Lung (tissue), 12 donors: ENCODE results near the gene PSMA7. TPM values are rescaled to one million over a fixed set of nuclear protein-coding genes. Genes with fewer than 3 reads are reported as not detected.

Experiments
- ATAC-seq: fragments of 200-7000 bp; cut with Tn5 transposase; one replicate; pipeline ENCODE4 v1.9.1; 2020; ENCODE audit warnings: moderate number of reproducible peaks; ENCODE audit not compliant: insufficient read depth, low FRiP score
- DNase-seq, 3 donors: peaks; one replicate each; pipeline ENCODE4 v3.0.0-alpha.2; 2013 to 2017
- H3K27ac ChIP-seq, 2 donors: one replicate each; pipeline ENCODE4 v1.5.1; 2013; ENCODE audit warnings: mild to moderate bottlenecking in 2 of 2, moderate library complexity in 2 of 2, control low read depth in 1 of 2, inconsistent platforms in 1 of 2, low read depth in 1 of 2, low read length in 1 of 2
- H3K27me3 ChIP-seq, 3 donors: one replicate each; pipeline ENCODE4 v1.5.1; 2013; ENCODE audit warnings: low read length in 2 of 3; ENCODE audit not compliant: control insufficient read depth in 3 of 3, insufficient read depth in 3 of 3
- H3K36me3 ChIP-seq, 4 donors: one replicate each; pipeline ENCODE4 v1.5.1; 2013; ENCODE audit warnings: low read length in 4 of 4, mild to moderate bottlenecking in 1 of 4, moderate library complexity in 1 of 4; ENCODE audit not compliant: control insufficient read depth in 4 of 4, insufficient read depth in 4 of 4
- H3K4me1 ChIP-seq, 5 donors: one replicate each; pipeline ENCODE4 v1.5.1; 2013; ENCODE audit warnings: low read length in 5 of 5, mild to moderate bottlenecking in 2 of 5, moderate library complexity in 1 of 5; ENCODE audit not compliant: control insufficient read depth in 5 of 5, insufficient read depth in 5 of 5
- H3K4me3 ChIP-seq: one replicate; pipeline ENCODE4 v1.5.1; 2013; ENCODE audit warnings: mild to moderate bottlenecking, control low read depth, moderate library complexity
- H3K9ac ChIP-seq, 2 donors: one replicate each; pipeline ENCODE4 v1.5.1; 2013; ENCODE audit warnings: low read length in 2 of 2, control low read depth in 1 of 2; ENCODE audit not compliant: insufficient read depth in 1 of 2
- H3K9me3 ChIP-seq, 4 donors: one replicate each; pipeline ENCODE4 v1.5.1; 2013; ENCODE audit warnings: low read length in 3 of 4, mild to moderate bottlenecking in 1 of 4, moderate library complexity in 1 of 4; ENCODE audit not compliant: control insufficient read depth in 4 of 4, insufficient read depth in 3 of 4
- CTCF ChIP-seq: IDR thresholded peaks from 2 replicates; pipeline ENCODE4 v1.5.1; 2012; ENCODE audit warnings: mild to moderate bottlenecking; ENCODE audit errors: control extremely low read depth, extremely low read depth
- WGBS, 2 donors: extraction: QIAGEN DNeasy Blood & Tissue Kit; methylation state at CpG; one replicate each; pipeline ENCODE4 v1.1.7; 2013; 5-methylcytosine and 5-hydroxymethylcytosine counted together
- polyA plus RNA-seq, 2 donors: library from polyadenylated mRNA; stranded (reverse); fragments of 200-250 nt; gene quantifications; one replicate each; pipeline ENCODE4 v1.2.1, GENCODE V29; 2013
- total RNA-seq, 2 donors: library from RNA; depleted of rRNA in 1 of 2; stranded (reverse); fragments of >200 nt in 1 of 2; gene quantifications; one replicate each; pipeline ENCODE4 v1.2.1, GENCODE V29; 2014 to 2021
- donor health status: control.
- donor health status: control.
- donor health status: Bipolar disorder and iron deficiency.
- donor health status: healthy.
- donor health status: DM: yes; HTN: yes; CAD: no.

PSMA7 gene
- total and polyA plus RNA-seq, 4 donors: 100 to 478 (median 258) TPM

- Histone ChIP-seq H3K27me3 (no peaks in the 10 kb centered on the region), H3K9ac (no peak overlapping the region), H3K36me3 (peaks cover 31 to 45% (median 39%) of the 10 kb centered on the region in 4 donors), H3K9me3 (no peaks in the 10 kb centered on the region), H3K4me3 (no peak overlapping the region), H3K4me1 (peaks cover 4 to 26% (median 16%) of the 10 kb centered on the region in 5 donors), H3K27ac (peak overlapping the region in 1 of 2 donors; percentile 13)
- DNase-seq (no peak), ATAC-seq (no peak)
- no peak for TF ChIP-seq CTCF
- 80 to 92% methylated on average over 7 of the region's 7 CpGs for WGBS, 2 donors
Measured at GRCh38 chr20:62141043-62141396, 2.2 kb downstream of the PSMA7 start.

- WGBS, 2 donors: 93 to 94% methylated on average over 13 of the region's 13 CpGs
- no peak overlapping the region for H3K27ac ChIP-seq
- no peak for TF ChIP-seq CTCF
Measured at GRCh38 chr20:62139636-62140035, 3.6 kb downstream of the PSMA7 start.

GRCh38 chr20:62138912-62139311, 4.3 kb downstream of the PSMA7 start:
- 95 to 96% methylated on average over 10 of the region's 10 CpGs for WGBS, 2 donors
- H3K9ac ChIP-seq: no peak overlapping the region
- peaks cover 0 to 13% (median 8%) of the 10 kb centered on the region in 5 donors for H3K4me1 ChIP-seq
- TF ChIP-seq CTCF: no peak
- ATAC-seq (no peak), DNase-seq (no peak)
- peaks cover 35 to 52% (median 42%) of the 10 kb centered on the region in 4 donors for H3K36me3 ChIP-seq
- H3K9me3 ChIP-seq: no peaks in the 10 kb centered on the region
- no peaks in the 10 kb centered on the region for H3K27me3 ChIP-seq
- no peak overlapping the region for H3K27ac ChIP-seq
- H3K4me3 ChIP-seq: no peak overlapping the region

More at GRCh38 chr20:62139636-62140035, 3.6 kb downstream of the PSMA7 start:
- Histone ChIP-seq H3K4me1 (peaks cover 1 to 16% (median 11%) of the 10 kb centered on the region in 5 donors), H3K27me3 (no peaks in the 10 kb centered on the region), H3K9me3 (no peaks in the 10 kb centered on the region), H3K36me3 (peaks cover 34 to 49% (median 41%) of the 10 kb centered on the region in 4 donors), H3K9ac (no peak overlapping the region), H3K4me3 (no peak overlapping the region)
- ATAC-seq: no peak
- no peak for DNase-seq

- Histone ChIP-seq H3K27me3 (no peaks in the 10 kb centered on the region), H3K4me1 (peaks cover 0 to 13% (median 8%) of the 10 kb centered on the region in 5 donors), H3K4me3 (no peak overlapping the region), H3K9me3 (no peaks in the 10 kb centered on the region), H3K27ac (no peak overlapping the region), H3K36me3 (peaks cover 38 to 58% (median 45%) of the 10 kb centered on the region in 4 donors), H3K9ac (no peak overlapping the region)
- TF ChIP-seq CTCF: no peak
- ATAC-seq (no peak), DNase-seq (no peak)
- WGBS, 2 donors: 90 to 98% methylated on average over 11 of the region's 11 CpGs
Measured at GRCh38 chr20:62138204-62138543, 5.0 kb downstream of the PSMA7 start.
